Kidney (tissue), 14 donors: ENCODE results near the gene ARHGAP29. TPM values are rescaled to one million over a fixed set of nuclear protein-coding genes. Genes with fewer than 3 reads are reported as not detected.

Source experiments
- DNase-seq, 5 donors: peaks; one replicate each; pipeline ENCODE4 v3.0.0-alpha.2; 2013 to 2020
- FAIRE-seq: peaks from 2 replicates; lab custom pipeline; 2012; peaks lifted over from hg19 to GRCh38; lab: Jason Lieb, UNC
- H3K27ac ChIP-seq, 2 donors: one replicate each; pipeline ENCODE4 v1.7.0; 2013; ENCODE audit warnings: low read depth in 2 of 2, low read length in 2 of 2, inconsistent platforms in 1 of 2
- H3K27me3 ChIP-seq: one replicate; pipeline ENCODE4 v1.7.1; 2013; ENCODE audit warnings: low read length, inconsistent platforms; ENCODE audit not compliant: control insufficient read depth, insufficient read depth
- H3K36me3 ChIP-seq, 3 donors: one replicate each; pipeline versions ENCODE4 v1.7.0 to v1.7.1; 2013; ENCODE audit warnings: low read length in 3 of 3, control low read depth in 1 of 3, inconsistent platforms in 1 of 3; ENCODE audit not compliant: insufficient read depth in 3 of 3, control insufficient read depth in 2 of 3
- H3K4me1 ChIP-seq, 3 donors: one replicate each; pipeline versions ENCODE4 v1.7.0 to v1.7.1; 2013; ENCODE audit warnings: low read length in 3 of 3, inconsistent platforms in 1 of 3, low read depth in 1 of 3; ENCODE audit not compliant: control insufficient read depth in 2 of 3, insufficient read depth in 2 of 3
- H3K4me3 ChIP-seq, 3 donors: one replicate each; pipeline versions ENCODE4 v1.7.0 to v1.8.1; 2013; ENCODE audit warnings: low read length in 3 of 3, control low read depth in 1 of 3, inconsistent platforms in 1 of 3
- H3K9ac ChIP-seq, 3 donors: one replicate each; pipeline versions ENCODE4 v1.7.0 to v1.7.1; 2013; ENCODE audit warnings: low read length in 3 of 3, control low read depth in 1 of 3, inconsistent platforms in 1 of 3
- H3K9me3 ChIP-seq, 3 donors: one replicate each; pipeline versions ENCODE4 v1.7.0 to v1.7.1; 2013; ENCODE audit warnings: low read length in 3 of 3, control low read depth in 1 of 3, inconsistent platforms in 1 of 3; ENCODE audit not compliant: control insufficient read depth in 2 of 3, insufficient read depth in 1 of 3
- CTCF ChIP-seq: IDR thresholded peaks from 3 replicates; pipeline ENCODE4 v1.5.1; 2012; ENCODE audit warnings: mild to moderate bottlenecking, moderate library complexity, borderline replicate concordance; ENCODE audit not compliant: insufficient read depth; ENCODE audit errors: extremely low read depth
- intact Hi-C: fragments of 100-400 bp; cut with DNase I; formaldehyde crosslinking; loops from one replicate; pipeline ENCODE4 v1.11.1; 2022
- polyA plus RNA-seq: library from polyadenylated mRNA; stranded (reverse); fragments of 350-450 nt; fragmentation: Illumina TruSeq; extraction: RNeasy Lipid Tissue Mini Kit (QIAGEN cat#74804); gene quantifications from one replicate; pipeline ENCODE4 v1.2.3, GENCODE V29; 2014; ENCODE audit warnings: low read depth, low replicate concordance; ENCODE audit not compliant: insufficient read depth
- total RNA-seq: library from RNA; stranded (reverse); fragmentation: NEBNext Ultra II Directional; extraction: Animal tissue kit (Norgen Biotek cat#: 25700); gene quantifications from one replicate; pipeline ENCODE4 v1.2.1, GENCODE V29; 2021
- donor health status: control.
- donor health status: control.
- donor health status: control.
- donor health status: control.
- donor health status: control.
- donor health status: DM: yes; HTN: yes; CAD: no.
- donor health status: Normal renal cell carcinoma (clear cell type).

The ARHGAP29 gene
- total and polyA plus RNA-seq, 2 donors from 2014 or later, result 15.9 to 145 TPM

DNA sequence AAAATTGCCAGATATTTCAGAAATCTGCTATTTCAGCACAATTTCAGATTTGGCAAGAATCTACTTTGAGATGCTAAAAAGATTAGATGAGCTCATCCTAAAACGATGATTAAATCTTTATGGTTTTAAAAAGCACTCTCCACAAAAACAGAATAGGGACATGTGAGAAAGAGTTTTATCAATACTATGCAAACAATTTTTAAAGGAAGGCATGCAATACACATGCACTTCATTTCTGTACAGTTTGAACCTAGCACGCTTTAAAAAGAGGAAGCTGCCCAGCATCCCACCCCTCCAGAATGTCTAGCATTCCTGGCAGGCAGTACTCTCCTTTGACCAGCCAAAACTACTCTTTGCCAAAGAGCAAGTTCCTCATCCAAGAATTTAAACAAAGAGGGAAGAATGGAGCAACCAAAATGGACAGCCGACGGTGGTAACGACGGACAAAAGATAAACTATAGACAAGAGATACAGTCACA, 1.3 kb downstream of the ARHGAP29 start:
- Histone ChIP-seq H3K9me3 (no peaks in the 10 kb centered on the region), H3K4me3 (peak overlapping the region; percentile 77 to 98 (median 90)), H3K36me3 (peaks cover 0 to 2% (median 0%) of the 10 kb centered on the region in 3 donors), H3K9ac (peak overlapping the region; percentile 85 to 94 (median 87)), H3K27me3 (peaks cover 5% of the 10 kb centered on the region), H3K4me1 (peaks cover 0 to 4% (median 0%) of the 10 kb centered on the region in 3 donors), H3K27ac (peak overlapping the region; percentile 91 to 96)
- DNase-seq (peak in 4 of 5 donors; percentile 21 to 51 (median 42)), FAIRE-seq (no peak)
- intact Hi-C loops, result no loop called here
- TF ChIP-seq CTCF, result no peak

GRCh38 chr1:94235189-94236012, 2.0 kb downstream of the ARHGAP29 start:
- Histone ChIP-seq H3K9me3 (no peaks in the 10 kb centered on the region), H3K27ac (peak overlapping the region; percentile 91 to 96), H3K36me3 (peaks cover 0 to 2% (median 0%) of the 10 kb centered on the region in 3 donors), H3K4me1 (peaks cover 0 to 4% (median 0%) of the 10 kb centered on the region in 3 donors), H3K4me3 (peak overlapping the region; percentile 77 to 98 (median 90)), H3K9ac (peak overlapping the region; percentile 85 to 94 (median 87)), H3K27me3 (peaks cover 5% of the 10 kb centered on the region)
- FAIRE-seq (peak; percentile 29), DNase-seq (peak in 3 of 5 donors; percentile 12 to 37 (median 26))
- TF ChIP-seq CTCF, result no peak
- intact Hi-C loops, result no loop called here

GRCh38 chr1:94234615-94235014, 2.8 kb downstream of the ARHGAP29 start:
- intact Hi-C loops, result no loop called here
- peak overlapping the region in 1 of 3 donors; percentile 8 for H3K9ac ChIP-seq
- peaks cover 0 to 4% (median 0%) of the 10 kb centered on the region in 3 donors for H3K4me1 ChIP-seq
- H3K36me3 ChIP-seq, result peaks cover 0 to 2% (median 0%) of the 10 kb centered on the region in 3 donors
- H3K9me3 ChIP-seq, result no peaks in the 10 kb centered on the region
- FAIRE-seq (no peak), DNase-seq (no peak)
- peak overlapping the region; percentile 77 to 98 (median 90) for H3K4me3 ChIP-seq
- H3K27ac ChIP-seq, result peak overlapping the region in 1 of 2 donors; percentile 8
- no peak for TF ChIP-seq CTCF
- peaks cover 5% of the 10 kb centered on the region for H3K27me3 ChIP-seq
